ENCODE results near the gene OR10A6.

Gene OR10A6

DNA sequence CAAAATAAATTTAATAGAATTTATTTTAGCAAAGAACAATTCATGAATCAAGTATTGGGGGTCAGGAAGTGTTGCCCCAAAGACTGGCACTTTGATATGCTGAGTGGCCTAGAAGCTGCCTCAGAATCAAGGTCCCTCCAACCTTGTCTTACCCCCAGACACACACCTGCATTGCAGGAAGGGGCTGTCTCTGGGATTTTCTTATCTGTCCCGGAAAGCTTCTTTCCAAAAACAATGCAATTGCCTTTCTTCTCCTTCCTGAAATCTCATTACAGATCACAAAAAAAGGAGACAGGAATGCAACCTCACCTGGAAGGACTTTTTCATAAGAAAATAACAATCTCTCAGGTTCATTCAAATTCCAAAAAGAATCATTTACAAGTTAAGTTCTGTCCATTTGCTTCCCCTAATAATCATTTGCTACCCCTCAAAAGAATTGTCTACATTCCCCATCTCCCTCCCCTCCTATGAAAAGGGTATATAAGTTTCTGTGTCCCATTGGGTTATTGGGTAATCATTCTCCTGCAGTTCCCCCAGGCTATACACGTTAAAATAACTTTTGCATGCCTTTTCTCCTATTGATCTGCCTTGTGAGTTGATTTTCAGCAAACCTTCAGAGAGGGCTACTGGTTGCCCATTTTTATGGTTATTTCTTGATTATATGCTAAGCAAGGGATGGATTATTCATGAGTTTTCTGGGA lies 21.3 kb downstream of the OR10A6 start:
- DNase-seq (ENCODE audit: low read depth in 2 of 2) = no peak

- DNase-seq (ENCODE audit: low read depth in 2 of 2) = no peak
Measured at GRCh38 chr11:7907121-7907520, 23.9 kb downstream of the OR10A6 start.

DNA sequence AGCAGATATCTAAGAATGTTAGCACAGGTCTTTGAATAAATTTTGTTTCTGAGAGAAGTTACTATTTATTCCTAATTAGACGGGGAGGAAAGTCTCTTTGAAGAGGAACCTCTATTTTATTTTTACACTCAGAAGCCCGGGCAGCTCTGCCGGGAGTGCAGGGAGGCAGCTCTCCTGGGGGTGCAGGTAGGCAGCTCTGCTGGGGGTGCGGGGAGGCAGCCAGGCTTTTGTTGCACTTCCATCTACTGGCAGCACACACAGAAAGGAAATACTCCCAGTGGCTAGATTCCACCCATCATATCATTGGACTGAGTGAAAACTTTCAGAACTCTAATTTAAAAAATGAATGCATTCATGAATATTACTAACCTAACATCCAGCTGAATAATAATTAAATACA lies 24.6 kb downstream of the OR10A6 start:
- no peak for DNase-seq (ENCODE audit: low read depth in 2 of 2)

- DNase-seq (ENCODE audit: low read depth in 2 of 2) = no peak
Measured at GRCh38 chr11:7905961-7906429, 25.1 kb downstream of the OR10A6 start.

DNA sequence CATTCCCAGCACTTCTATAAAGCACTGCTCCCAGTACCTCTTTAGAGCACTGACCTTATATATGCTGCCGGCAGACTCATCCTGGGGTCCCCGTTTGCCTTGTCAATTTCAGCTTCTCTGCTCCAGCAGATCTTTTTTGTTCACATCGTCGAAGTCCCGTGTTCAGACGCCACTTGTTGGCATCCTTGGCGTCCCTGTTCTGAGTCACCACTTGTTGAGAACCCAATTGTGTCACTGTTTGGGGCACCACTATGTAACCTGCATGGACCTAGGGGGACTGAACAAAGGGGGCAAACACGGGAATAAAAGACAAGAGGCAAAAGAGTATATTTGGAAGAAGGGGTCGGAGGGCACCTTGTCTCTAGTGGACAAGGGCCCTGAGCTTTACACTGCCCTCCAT lies 25.5 kb downstream of the OR10A6 start:
- no peak for DNase-seq (ENCODE audit: low read depth in 2 of 2)

DNA sequence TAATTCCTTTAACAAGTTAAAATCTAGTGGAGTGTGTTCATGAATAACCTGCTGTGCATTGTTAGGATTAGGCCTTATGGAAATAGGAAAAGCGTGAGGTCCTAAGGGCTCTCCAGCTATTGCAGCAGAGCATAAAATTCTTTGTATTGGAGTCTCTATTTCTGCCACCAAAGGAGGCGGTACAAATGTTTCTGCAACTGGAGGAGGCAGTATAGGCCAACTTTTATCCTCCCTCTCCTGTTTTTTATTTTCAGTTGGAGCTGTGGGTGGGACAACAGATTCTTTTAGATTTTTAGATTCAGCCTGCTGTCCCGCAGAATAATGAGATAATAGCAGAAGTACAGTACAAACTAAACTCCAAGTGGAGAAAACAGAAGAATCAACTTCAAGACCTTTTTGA lies 26.2 kb downstream of the OR10A6 start:
- DNase-seq (ENCODE audit: low read depth in 2 of 2) = no peak

- DNase-seq (ENCODE audit: low read depth in 2 of 2) = no peak
Measured at GRCh38 chr11:7903940-7904339, 27.1 kb downstream of the OR10A6 start.

- DNase-seq (ENCODE audit: low read depth in 2 of 2) = no peak
Measured at GRCh38 chr11:7901319-7901854, 29.7 kb downstream of the OR10A6 start.

- DNase-seq (ENCODE audit: low read depth in 2 of 2) = no peak
Measured at GRCh38 chr11:7900686-7901085, 30.4 kb downstream of the OR10A6 start.

GRCh38 chr11:7899418-7899817 lies 31.6 kb downstream of the OR10A6 start:
- DNase-seq (ENCODE audit: low read depth in 2 of 2) = no peak

GRCh38 chr11:7898666-7899283 lies 32.3 kb downstream of the OR10A6 start:
- DNase-seq (ENCODE audit: low read depth in 2 of 2) = no peak

DNA sequence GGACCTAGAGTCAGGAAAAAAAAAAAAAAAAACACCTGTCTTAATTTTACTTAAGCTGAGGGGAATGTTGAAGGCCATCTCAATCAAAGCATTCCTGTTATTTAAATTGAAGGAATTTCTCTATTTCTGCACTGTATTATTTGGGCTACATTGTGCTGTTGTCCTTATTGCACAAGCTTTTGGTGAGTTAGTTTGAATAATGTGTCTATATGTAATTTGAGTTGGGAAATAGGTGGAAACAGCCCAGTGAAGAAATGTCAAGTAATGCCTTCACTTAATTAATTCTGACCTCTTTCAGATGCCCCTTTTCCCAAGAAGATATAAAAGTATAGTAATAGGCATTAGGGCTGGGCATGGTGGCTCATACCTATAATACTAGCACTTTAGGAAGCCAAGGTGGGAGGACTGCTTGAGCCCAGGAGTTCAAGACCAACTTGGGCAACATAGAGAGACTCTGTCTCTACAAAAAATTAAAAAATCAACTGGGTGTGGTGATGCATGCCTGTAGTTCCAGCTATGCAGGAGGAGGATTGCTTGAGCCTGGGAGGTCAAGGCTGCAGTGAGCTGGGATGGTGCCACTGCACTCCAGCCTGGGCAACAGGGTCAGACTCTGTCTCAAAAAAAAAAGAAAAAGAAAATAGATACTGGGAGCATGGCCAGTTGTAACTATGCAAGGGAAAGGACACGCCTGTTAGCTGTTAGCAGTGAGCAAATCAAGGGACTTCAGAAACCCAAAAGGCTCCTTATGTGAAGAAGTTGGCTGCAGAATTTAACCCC lies 34.9 kb downstream of the OR10A6 start:
- no peak for DNase-seq (ENCODE audit: low read depth in 2 of 2)

DNA sequence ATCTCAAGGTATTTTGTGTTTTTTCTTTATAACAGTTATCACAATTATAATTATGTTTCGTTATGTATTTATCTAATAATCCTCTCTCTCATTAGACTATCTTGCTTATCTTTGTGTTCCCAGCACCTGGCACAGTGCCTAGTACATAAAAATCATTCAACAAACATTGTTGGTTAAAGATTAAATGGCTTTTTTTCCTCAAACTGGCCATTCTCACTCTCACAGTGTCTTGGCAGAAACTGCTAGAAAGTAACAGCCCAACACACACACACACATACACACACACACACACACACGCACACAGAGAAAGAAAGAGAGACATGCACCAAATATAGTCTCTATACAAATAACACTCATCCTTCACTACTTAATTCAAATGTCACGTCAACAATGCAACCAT lies 36.8 kb downstream of the OR10A6 start:
- DNase-seq (ENCODE audit: low read depth in 2 of 2) = no peak

DNA sequence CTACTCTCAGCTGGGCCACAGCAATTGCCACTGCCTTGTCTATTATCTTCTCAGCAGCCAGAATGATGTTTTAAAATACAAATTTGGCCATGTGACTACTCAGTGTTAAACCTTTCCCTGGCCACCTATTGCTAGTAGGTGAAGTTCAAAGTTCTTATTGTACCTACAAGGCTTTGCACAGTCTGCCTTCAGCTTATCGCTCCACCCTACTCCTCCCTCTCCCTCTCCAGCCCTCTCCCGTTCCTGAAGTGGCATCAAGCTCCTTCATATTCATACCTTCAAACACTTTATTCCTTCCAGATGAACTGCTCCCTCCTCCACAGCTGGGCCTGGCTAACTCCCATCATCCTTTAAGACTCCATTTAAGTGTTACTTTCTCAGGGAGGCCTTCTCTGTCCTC lies 37.3 kb downstream of the OR10A6 start:
- no peak for DNase-seq (ENCODE audit: low read depth in 2 of 2)

GRCh38 chr11:7892840-7893254 lies 38.2 kb downstream of the OR10A6 start:
- DNase-seq (ENCODE audit: low read depth in 2 of 2) = no peak

GRCh38 chr11:7892059-7892699 lies 38.9 kb downstream of the OR10A6 start:
- no peak for DNase-seq (ENCODE audit: low read depth in 2 of 2)

- DNase-seq (ENCODE audit: low read depth in 2 of 2) = no peak
Measured at GRCh38 chr11:7890417-7891172, 40.5 kb downstream of the OR10A6 start.

DNA sequence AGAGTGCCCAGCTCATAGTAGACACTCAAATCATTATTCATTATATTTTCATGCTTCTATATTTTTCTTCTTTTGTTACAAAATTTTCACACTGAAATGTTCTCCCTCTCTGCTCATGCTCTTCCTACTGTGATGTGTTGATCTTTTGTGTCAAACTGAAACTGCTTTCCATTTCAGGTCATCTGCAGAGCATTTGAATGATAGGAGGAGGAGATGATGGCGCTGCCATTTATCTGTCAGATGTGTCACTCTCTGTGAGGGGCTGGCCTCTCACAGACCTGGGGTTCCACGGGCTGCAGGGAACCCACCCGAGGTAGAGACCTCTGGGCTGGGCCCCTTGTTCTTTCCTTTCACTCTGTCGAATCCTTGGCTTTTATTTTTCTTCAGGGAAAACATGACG lies 41.1 kb downstream of the OR10A6 start:
- no peak for DNase-seq (ENCODE audit: low read depth in 2 of 2)

DNA sequence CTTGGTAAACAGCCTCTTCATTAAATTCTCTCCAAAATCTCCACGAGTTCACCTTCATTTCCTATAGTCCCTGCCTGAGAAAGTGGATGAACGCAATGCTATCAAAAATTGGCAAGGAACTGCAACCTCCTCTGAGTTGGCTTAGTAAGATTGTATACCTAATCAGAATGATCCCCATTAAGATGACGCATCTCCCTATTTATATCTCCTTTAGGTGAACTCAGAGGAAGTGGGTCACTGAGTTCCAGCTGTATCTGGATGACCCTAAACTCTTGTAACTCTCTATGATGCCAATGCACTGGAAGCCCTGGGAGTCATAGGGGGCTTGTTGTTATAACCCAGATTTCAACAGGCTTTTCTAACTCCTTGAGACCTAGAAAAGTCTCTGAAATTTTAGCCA lies 48.2 kb downstream of the OR10A6 start:
- DNase-seq (ENCODE audit: low read depth in 2 of 2) = no peak

Data from stimulated activated CD4-positive, alpha-beta T cell treated with anti-CD3 and anti-CD28 coated beads, Interleukin-15, amount 100 ng/mL, for 48 hours (primary cell).